MG63 (cell line): ENCODE data around the gene DNAJB4. TPM values are rescaled to one million over a fixed set of nuclear protein-coding genes. Genes with fewer than 3 reads are reported as not detected.
"Not testable (repeated sequence)": the region's sequence is repeated elsewhere in the genome, so short reads cannot be mapped to it uniquely, and the experiment has no call there.

Experiments
- DNase-seq: peaks from one replicate; pipeline ENCODE4 v3.0.0-alpha.2; 2020
- H3K27me3 ChIP-seq: fragments of 250-450 bp; sonication (Bioruptor Pico); 2 replicates; pipeline ENCODE4 v1.5.1; 2020; ENCODE audit warnings: mild to moderate bottlenecking, moderate library complexity
- H3K36me3 ChIP-seq: fragments of 250-450 bp; sonication (Bioruptor Pico); 2 replicates; pipeline ENCODE4 v1.5.1; 2020; ENCODE audit warnings: mild to moderate bottlenecking, moderate library complexity
- H3K4me3 ChIP-seq: fragments of 250-450 bp; sonication (Bioruptor Pico); 2 replicates; pipeline ENCODE4 v1.5.1; 2020; ENCODE audit warnings: mild to moderate bottlenecking, moderate library complexity
- H3K9me3 ChIP-seq: fragments of 250-450 bp; sonication (Bioruptor Pico); 2 replicates; pipeline ENCODE4 v1.5.1; 2020; ENCODE audit warnings: mild to moderate bottlenecking, moderate library complexity
- total RNA-seq: library from RNA; depleted of rRNA; stranded (reverse); fragments of >200 nt; shearing (Covaris generic); gene quantifications from 2 replicates; pipeline ENCODE4 v1.2.3, GENCODE V29; 2014; ENCODE audit warnings: low replicate concordance

Gene DNAJB4
- total RNA-seq, 1 experiment from 2014 or later, result 20.9 TPM

- DNase-seq, result no peak
Measured at GRCh38 chr1:78009836-78010235, 5.1 kb downstream of the DNAJB4 start.

GRCh38 chr1:78011050-78011449, 6.3 kb downstream of the DNAJB4 start:
- peaks cover 50% of the 10 kb centered on the region for H3K36me3 ChIP-seq
- H3K9me3 ChIP-seq, result no peaks in the 10 kb centered on the region
- DNase-seq, result no peak
- H3K4me3 ChIP-seq, result no peak overlapping the region
- no peaks in the 10 kb centered on the region for H3K27me3 ChIP-seq

More at GRCh38 chr1:78009836-78010235, 5.1 kb downstream of the DNAJB4 start:
- no peaks in the 10 kb centered on the region for H3K9me3 ChIP-seq
- H3K27me3 ChIP-seq, result no peaks in the 10 kb centered on the region
- peaks cover 41% of the 10 kb centered on the region for H3K36me3 ChIP-seq
- H3K4me3 ChIP-seq, result no peak overlapping the region

- Histone ChIP-seq H3K4me3 (no peak overlapping the region), H3K27me3 (no peaks in the 10 kb centered on the region), H3K36me3 (peaks cover 67% of the 10 kb centered on the region), H3K9me3 (no peaks in the 10 kb centered on the region)
- DNase-seq, result no peak
Measured at GRCh38 chr1:78015148-78015547, 10.4 kb downstream of the DNAJB4 start.

GRCh38 chr1:78019024-78019423, 14.3 kb downstream of the DNAJB4 start:
- Histone ChIP-seq H3K36me3 (peaks cover 46% of the 10 kb centered on the region), H3K27me3 (no peaks in the 10 kb centered on the region), H3K9me3 (no peaks in the 10 kb centered on the region), H3K4me3 (no peak overlapping the region)
- no peak for DNase-seq

GRCh38 chr1:78021134-78021533, 16.4 kb downstream of the DNAJB4 start:
- peaks cover 28% of the 10 kb centered on the region for H3K36me3 ChIP-seq
- not testable (repeated sequence) for DNase-seq, H3K4me3 ChIP-seq, H3K9me3 ChIP-seq, H3K27me3 ChIP-seq

GRCh38 chr1:78029793-78030192, 25.1 kb downstream of the DNAJB4 start:
- no peaks in the 10 kb centered on the region for H3K36me3 ChIP-seq
- DNase-seq, result no peak
- no peaks in the 10 kb centered on the region for H3K27me3 ChIP-seq
- H3K9me3 ChIP-seq, result no peaks in the 10 kb centered on the region
- H3K4me3 ChIP-seq, result no peak overlapping the region

GRCh38 chr1:78032996-78033796, 28.5 kb downstream of the DNAJB4 start:
- no peak overlapping the region for H3K4me3 ChIP-seq
- DNase-seq, result no peak

GRCh38 chr1:78033797-78034172, 29.0 kb downstream of the DNAJB4 start:
- Histone ChIP-seq H3K36me3 (no peaks in the 10 kb centered on the region), H3K27me3 (no peaks in the 10 kb centered on the region), H3K9me3 (no peaks in the 10 kb centered on the region), H3K4me3 (no peak overlapping the region)
- no peak for DNase-seq

More at GRCh38 chr1:78032996-78033796, 28.5 kb downstream of the DNAJB4 start:
- Histone ChIP-seq H3K9me3 (no peaks in the 10 kb centered on the region), H3K36me3 (no peaks in the 10 kb centered on the region), H3K27me3 (no peaks in the 10 kb centered on the region)

- Histone ChIP-seq H3K27me3 (no peaks in the 10 kb centered on the region), H3K4me3 (no peak overlapping the region), H3K9me3 (no peaks in the 10 kb centered on the region; the same call in 1 of the 2 replicates), H3K36me3 (no peaks in the 10 kb centered on the region)
- DNase-seq, result no peak
Measured at GRCh38 chr1:78035121-78035520, 30.4 kb downstream of the DNAJB4 start.

- Histone ChIP-seq H3K27me3 (no peaks in the 10 kb centered on the region), H3K4me3 (no peak overlapping the region), H3K9me3 (no peaks in the 10 kb centered on the region; the same call in 1 of the 2 replicates), H3K36me3 (no peaks in the 10 kb centered on the region)
- DNase-seq, result no peak
Measured at GRCh38 chr1:78036450-78036849, 31.7 kb downstream of the DNAJB4 start.

- Histone ChIP-seq H3K4me3 (no peak overlapping the region), H3K9me3 (no peaks in the 10 kb centered on the region; the same call in 1 of the 2 replicates), H3K36me3 (no peaks in the 10 kb centered on the region), H3K27me3 (no peaks in the 10 kb centered on the region)
- peak; percentile 22 for DNase-seq
Measured at GRCh38 chr1:78038071-78038470, 33.3 kb downstream of the DNAJB4 start.

GRCh38 chr1:78038491-78038939, 33.8 kb downstream of the DNAJB4 start:
- Histone ChIP-seq H3K27me3 (no peaks in the 10 kb centered on the region), H3K4me3 (no peak overlapping the region), H3K36me3 (no peaks in the 10 kb centered on the region), H3K9me3 (no peaks in the 10 kb centered on the region; the same call in 1 of the 2 replicates)
- DNase-seq, result no peak

GRCh38 chr1:78040484-78041089, 35.8 kb downstream of the DNAJB4 start:
- Histone ChIP-seq H3K9me3 (no peaks in the 10 kb centered on the region; the same call in 1 of the 2 replicates), H3K4me3 (no peak overlapping the region), H3K36me3 (no peaks in the 10 kb centered on the region), H3K27me3 (no peaks in the 10 kb centered on the region)
- no peak for DNase-seq

- H3K27me3 ChIP-seq, result no peaks in the 10 kb centered on the region
- no peak for DNase-seq
- H3K4me3 ChIP-seq, result no peak overlapping the region
- no peaks in the 10 kb centered on the region; the same call in 1 of the 2 replicates for H3K9me3 ChIP-seq
- no peaks in the 10 kb centered on the region for H3K36me3 ChIP-seq
Measured at GRCh38 chr1:78043436-78043835, 38.7 kb downstream of the DNAJB4 start.

GRCh38 chr1:78044796-78045562, 40.2 kb downstream of the DNAJB4 start:
- Histone ChIP-seq H3K9me3 (no peaks in the 10 kb centered on the region), H3K4me3 (no peak overlapping the region), H3K36me3 (no peaks in the 10 kb centered on the region), H3K27me3 (no peaks in the 10 kb centered on the region)
- no peak for DNase-seq

- H3K27me3 ChIP-seq, result no peaks in the 10 kb centered on the region
- H3K36me3 ChIP-seq, result no peaks in the 10 kb centered on the region
- no peak overlapping the region for H3K4me3 ChIP-seq
- no peaks in the 10 kb centered on the region for H3K9me3 ChIP-seq
- DNase-seq, result no peak
Measured at GRCh38 chr1:78045563-78045925, 40.8 kb downstream of the DNAJB4 start.
